Kidney capillary endothelial cell (primary cell): ENCODE measurements around the gene CFAP100.

Experiments
- DNase-seq: peaks from one replicate; pipeline ENCODE4 v3.0.0-alpha.2; 2018; ENCODE audit warnings: low spot score

The CFAP100 gene

DNA sequence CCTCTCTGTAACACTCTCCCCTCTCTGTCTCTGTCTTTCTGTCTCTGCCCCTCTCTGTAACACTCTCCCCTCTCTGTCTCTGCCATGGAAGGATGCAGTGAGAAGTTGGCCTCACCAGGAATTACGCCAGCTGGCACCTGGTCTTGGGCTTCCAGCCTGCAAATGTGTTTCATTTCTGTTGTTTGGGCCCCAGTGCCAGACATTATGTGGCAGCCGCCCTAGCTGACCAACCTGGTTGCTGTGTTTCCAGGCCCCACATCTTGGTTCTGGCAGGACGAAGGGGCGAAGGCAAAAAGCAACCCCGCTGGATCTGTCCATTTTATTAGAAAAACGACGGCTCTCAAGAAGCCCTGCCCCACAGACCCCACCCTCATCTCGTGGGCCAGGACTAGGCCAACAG lies 86.2 kb downstream of the CFAP100 start:
- no peak for DNase-seq

GRCh38 chr3:126481808-126482502 lies 87.2 kb downstream of the CFAP100 start:
- DNase-seq = no peak

- no peak for DNase-seq
Observed at GRCh38 chr3:126482503-126483255, 88.0 kb downstream of the CFAP100 start.

GRCh38 chr3:126483321-126483761 lies 88.6 kb downstream of the CFAP100 start:
- DNase-seq = no peak

DNA sequence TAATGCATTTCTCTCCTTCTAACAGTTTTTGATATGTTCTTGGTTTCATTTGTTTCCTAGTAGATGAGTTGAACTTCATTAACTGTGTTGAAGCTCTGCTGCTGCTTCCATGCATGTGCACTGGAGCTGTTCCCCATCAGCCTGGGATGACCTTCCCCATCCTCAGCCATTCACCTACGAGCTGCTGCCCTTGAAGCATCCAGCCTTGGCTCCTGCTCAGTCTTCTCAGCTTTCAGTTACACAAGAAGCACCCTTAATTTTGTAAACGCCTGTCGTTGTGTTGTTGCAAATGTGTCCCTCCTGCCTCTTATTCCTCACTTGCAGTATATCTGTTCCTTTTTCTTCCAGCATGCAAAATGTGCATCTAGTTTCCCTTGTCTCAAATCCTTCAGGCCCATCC lies 89.4 kb downstream of the CFAP100 start:
- DNase-seq = no peak

DNA sequence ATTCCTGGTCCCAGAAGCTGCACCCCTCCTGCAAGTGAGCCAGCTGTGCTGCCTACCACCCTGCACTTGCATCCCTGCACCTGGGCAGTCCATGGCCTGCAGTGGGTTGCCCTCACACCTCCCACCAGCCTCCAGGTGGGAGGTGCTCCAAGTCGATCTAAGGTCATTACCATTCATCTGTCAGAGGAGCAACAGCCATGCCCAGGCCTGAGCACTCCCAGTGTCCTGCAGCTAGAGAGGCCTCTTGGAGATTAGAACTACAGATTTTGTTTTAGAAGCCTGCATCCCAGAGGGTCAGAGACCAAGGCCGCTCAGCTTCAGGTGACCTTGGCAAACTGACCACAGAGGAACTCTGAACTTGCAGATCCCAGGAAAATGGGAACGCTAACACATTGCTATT lies 90.0 kb downstream of the CFAP100 start:
- no peak for DNase-seq

DNA sequence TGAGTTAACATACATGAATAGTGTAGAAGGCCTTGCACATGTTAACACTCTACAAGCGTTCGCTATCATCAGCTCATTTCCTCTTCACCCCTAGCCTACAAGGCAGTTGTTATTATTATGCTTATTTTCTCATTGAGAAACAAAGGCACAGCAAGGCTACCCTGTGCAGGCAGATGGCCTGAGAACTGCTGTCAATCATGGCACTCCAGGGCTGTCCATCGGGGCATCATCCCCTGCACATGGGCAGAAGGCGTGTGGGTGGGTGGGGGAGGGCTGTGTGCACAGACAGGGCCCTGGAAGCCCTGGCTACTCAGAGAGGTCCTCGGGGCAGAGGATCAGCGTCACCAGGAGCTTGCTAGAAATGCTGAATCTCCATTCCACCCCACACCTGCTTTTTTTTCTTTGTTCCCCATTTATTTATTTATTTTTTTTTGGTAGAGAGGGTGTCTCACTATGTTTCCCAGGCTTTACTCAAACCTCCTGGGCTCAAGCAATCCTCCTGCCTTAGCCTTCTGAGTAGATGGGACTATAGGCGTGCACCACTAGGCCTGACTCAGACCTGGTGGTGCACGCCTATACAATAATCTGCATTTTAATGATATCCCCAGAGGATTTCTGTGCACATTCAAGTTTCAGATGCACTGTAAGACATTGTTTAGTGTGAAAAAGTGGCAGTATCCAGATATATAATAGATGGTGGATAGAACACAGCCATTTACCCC lies 90.6 kb downstream of the CFAP100 start:
- no peak for DNase-seq

GRCh38 chr3:126485956-126486355 lies 91.2 kb downstream of the CFAP100 start:
- no peak for DNase-seq
